ENCODE measurements around the gene CYP2W1.
"Not testable (repeated sequence)": the region's sequence is repeated elsewhere in the genome, so short reads cannot be mapped to it uniquely, and the experiment has no call there.

Gene CYP2W1

DNA sequence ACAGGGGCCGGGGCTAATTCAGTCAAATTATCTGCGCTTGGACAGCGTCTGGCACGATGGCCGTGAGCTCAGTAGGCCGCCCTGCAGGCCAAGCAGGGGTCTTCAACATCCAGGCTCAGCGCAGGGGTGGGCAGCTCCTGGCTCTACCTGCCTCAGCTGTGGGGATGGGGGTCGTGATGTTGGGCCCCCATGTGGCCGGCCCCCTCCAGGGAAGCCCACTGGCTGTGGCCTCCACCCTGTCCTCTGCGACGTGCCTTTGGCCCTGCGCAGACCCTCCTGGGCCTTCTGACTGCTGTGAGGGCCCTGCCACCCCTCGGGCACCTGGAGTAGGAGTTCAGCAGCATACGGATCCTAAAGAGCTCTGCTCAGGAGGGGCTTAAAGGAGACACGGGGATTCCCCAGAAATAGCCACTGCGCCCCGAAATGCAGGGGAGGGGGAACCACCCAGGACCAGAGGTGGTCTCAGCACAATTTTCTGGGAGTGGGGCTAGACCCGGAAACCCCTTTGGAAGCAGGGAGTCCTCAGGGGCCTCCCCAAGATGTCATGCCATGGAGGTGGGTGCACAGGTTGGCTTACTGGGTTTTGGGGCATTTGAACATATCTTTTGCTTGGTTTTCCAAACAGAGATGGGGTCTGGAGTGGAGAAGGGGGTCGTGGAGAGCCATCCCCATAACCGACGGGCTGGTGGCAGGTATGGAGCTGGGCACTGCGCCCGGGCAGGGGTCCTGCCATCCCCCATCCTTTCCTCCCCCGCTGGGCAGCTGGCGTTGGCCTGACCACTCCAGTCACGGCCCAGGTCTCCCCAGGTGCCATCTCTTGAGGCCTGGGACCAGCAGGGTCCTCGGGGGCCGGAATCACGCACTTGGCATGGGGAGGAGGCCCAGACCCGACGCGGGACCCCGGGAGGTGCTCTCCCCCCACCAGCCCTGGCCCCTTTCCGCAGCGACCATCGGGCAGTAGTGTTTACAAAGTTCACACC, 24.5 kb upstream of the CYP2W1 start:
- no peak for DNase-seq
- POLR2A ChIA-PET, result no interaction called here
- CTCF ChIA-PET, result interaction anchor here (0.6 to 7.0 kb wide), 6 partner anchors 15 to 395 kb away, joined by 3 to 45 read pairs (median 4); partner anchors contain the start of gene COX19
- 94% methylated on average over 32 of the region's 36 CpGs for WGBS (ENCODE audit: insufficient coverage)
- H3K36me3 ChIP-seq (ENCODE audit: control insufficient read depth in 4 of 4, insufficient read depth in 4 of 4, low read length in 3 of 4), result no peaks in the 10 kb centered on the region
- H3K27ac ChIP-seq (ENCODE audit: insufficient read depth in 1 of 2, low read depth in 1 of 2, low read length in 2 of 2, poor library complexity in 1 of 2, severe bottlenecking in 2 of 2), result no peak overlapping the region
- H3K9me3 ChIP-seq (ENCODE audit: control extremely low read depth in 1 of 5, control insufficient read depth in 4 of 5, insufficient read depth in 2 of 5, low read depth in 1 of 5, low read length in 4 of 5), result no peaks in the 10 kb centered on the region
- H3K4me3 ChIP-seq (ENCODE audit: control insufficient read depth in 1 of 7, extremely low read depth in 1 of 7, insufficient read depth in 4 of 7, low read depth in 2 of 7, low read length in 6 of 7), result no peak overlapping the region
- peaks cover 0 to 9% (median 0%) of the 10 kb centered on the region in 5 experiments for H3K27me3 ChIP-seq (replicated peaks in 2 of 5; ENCODE audit: control insufficient read depth in 4 of 5, insufficient read depth in 5 of 5, low read length in 4 of 5)
- peaks cover 0 to 16% (median 12%) of the 10 kb centered on the region in 4 experiments for H3K4me1 ChIP-seq (ENCODE audit: control extremely low read depth in 1 of 4, control insufficient read depth in 4 of 4, insufficient read depth in 4 of 4, low read length in 3 of 4)

DNA sequence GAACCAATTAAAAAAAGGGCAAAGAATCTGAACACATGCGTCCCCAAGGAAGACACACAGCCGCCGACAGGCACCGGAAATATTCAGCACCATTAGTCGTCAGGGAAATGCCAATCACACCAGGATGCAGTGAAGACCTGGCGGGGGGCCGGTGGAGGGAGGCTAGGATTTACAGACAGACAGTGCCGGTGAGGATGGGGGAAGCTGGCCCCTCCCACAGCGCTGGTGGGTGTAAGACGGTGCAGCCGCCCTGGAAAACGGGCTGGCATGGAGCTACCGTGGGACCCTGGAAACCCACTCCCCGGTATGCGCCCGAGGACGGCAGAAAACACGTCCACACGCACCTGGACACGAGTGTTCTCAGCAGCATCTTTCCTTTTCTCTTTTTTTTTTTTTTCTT, 23.7 kb upstream of the CYP2W1 start:
- ChIA-PET CTCF (interaction anchor here (1.7 to 7.0 kb wide), 2 partner anchors 33 to 50 kb away, joined by 4 to 45 read pairs; no protein-coding TSS in a partner anchor), POLR2A (no interaction called here)
- H3K36me3 ChIP-seq (ENCODE audit: control insufficient read depth in 4 of 4, insufficient read depth in 4 of 4, low read length in 3 of 4), result no peaks in the 10 kb centered on the region
- no peak overlapping the region for H3K4me3 ChIP-seq (ENCODE audit: control insufficient read depth in 1 of 7, extremely low read depth in 1 of 7, insufficient read depth in 4 of 7, low read depth in 2 of 7, low read length in 6 of 7)
- peaks cover 0 to 8% (median 0%) of the 10 kb centered on the region in 5 experiments for H3K27me3 ChIP-seq (replicated peaks in 2 of 5; ENCODE audit: control insufficient read depth in 4 of 5, insufficient read depth in 5 of 5, low read length in 4 of 5)
- WGBS (ENCODE audit: insufficient coverage), result 85% methylated on average over 19 of the region's 20 CpGs
- no peak overlapping the region for H3K27ac ChIP-seq (ENCODE audit: insufficient read depth in 1 of 2, low read depth in 1 of 2, low read length in 2 of 2, poor library complexity in 1 of 2, severe bottlenecking in 2 of 2)
- peaks cover 0 to 21% (median 16%) of the 10 kb centered on the region in 4 experiments for H3K4me1 ChIP-seq (ENCODE audit: control extremely low read depth in 1 of 4, control insufficient read depth in 4 of 4, insufficient read depth in 4 of 4, low read length in 3 of 4)
- H3K9me3 ChIP-seq (ENCODE audit: control extremely low read depth in 1 of 5, control insufficient read depth in 4 of 5, insufficient read depth in 2 of 5, low read depth in 1 of 5, low read length in 4 of 5), result no peaks in the 10 kb centered on the region
- DNase-seq, result no peak

DNA sequence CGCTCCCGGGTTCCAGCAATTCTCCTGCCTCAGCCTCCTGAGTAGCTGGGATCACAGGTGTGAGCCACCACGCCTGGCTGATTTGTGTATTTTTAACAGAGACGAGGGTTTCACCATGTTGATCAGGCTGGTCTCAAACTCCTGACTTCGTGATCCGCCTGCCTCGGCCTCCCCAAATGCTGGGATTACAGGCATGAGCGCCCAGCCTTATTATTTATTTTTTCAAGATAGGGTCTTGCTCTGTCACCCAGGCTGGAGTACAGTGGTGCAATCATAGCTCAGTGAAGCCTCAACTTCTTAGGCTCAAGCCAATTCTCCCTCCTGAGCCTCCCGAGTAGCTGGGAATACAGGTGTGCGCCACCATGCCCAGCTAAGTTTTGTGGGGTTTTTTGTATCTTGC, 23.2 kb upstream of the CYP2W1 start:
- POLR2A ChIA-PET; H3K27ac ChIP-seq (ENCODE audit: insufficient read depth in 1 of 2, low read depth in 1 of 2, low read length in 2 of 2, poor library complexity in 1 of 2, severe bottlenecking in 2 of 2); H3K27me3 ChIP-seq (replicated peaks in 2 of 5; ENCODE audit: control insufficient read depth in 4 of 5, insufficient read depth in 5 of 5, low read length in 4 of 5); DNase-seq; H3K4me3 ChIP-seq (ENCODE audit: control insufficient read depth in 1 of 7, extremely low read depth in 1 of 7, insufficient read depth in 4 of 7, low read depth in 2 of 7, low read length in 6 of 7); H3K36me3 ChIP-seq (ENCODE audit: control insufficient read depth in 4 of 4, insufficient read depth in 4 of 4, low read length in 3 of 4); H3K9me3 ChIP-seq (ENCODE audit: control extremely low read depth in 1 of 5, control insufficient read depth in 4 of 5, insufficient read depth in 2 of 5, low read depth in 1 of 5, low read length in 4 of 5): not testable (repeated sequence)
- CTCF ChIA-PET, result interaction anchor here (7.0 kb wide), 1 partner anchor 51 kb away, joined by 45 read pairs; no protein-coding TSS in a partner anchor
- H3K4me1 ChIP-seq (ENCODE audit: control extremely low read depth in 1 of 4, control insufficient read depth in 4 of 4, insufficient read depth in 4 of 4, low read length in 3 of 4), result peaks cover under 1 to 26% (median 20%) of the 10 kb centered on the region in 4 experiments
- 98% methylated on average over 10 of the region's 10 CpGs for WGBS (ENCODE audit: insufficient coverage)

DNA sequence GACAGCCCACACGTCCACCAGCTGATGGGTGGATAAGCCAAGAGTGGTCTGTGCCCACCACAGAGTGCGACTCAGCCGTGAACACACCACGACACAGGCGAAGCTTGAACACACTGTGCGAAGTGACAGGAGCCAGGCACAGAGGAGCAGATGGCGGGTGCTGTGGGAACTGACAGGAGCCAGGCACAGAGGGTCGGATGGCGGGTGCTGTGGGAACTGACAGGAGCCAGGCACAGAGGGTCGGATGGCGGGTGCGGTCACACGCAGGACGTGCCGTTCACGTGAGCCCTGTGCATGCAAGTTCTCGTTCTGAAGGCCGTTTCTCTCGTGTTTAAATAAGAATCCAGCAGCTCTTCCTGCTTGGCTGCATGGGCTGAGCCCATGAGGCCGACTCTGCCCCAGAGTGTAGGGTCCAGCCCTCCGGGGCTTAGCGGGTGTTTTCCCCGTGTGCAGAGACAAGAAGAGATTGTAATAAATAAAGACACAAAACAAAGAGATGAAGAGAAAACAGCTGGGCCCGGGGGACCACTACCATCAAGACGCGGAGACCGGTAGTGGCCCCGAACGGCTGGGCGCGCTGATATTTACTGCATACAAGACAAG, 22.6 kb upstream of the CYP2W1 start:
- Histone ChIP-seq H3K36me3 (ENCODE audit: control insufficient read depth in 4 of 4, insufficient read depth in 4 of 4, low read length in 3 of 4) (no peaks in the 10 kb centered on the region), H3K9me3 (ENCODE audit: control extremely low read depth in 1 of 5, control insufficient read depth in 4 of 5, insufficient read depth in 2 of 5, low read depth in 1 of 5, low read length in 4 of 5) (no peaks in the 10 kb centered on the region), H3K4me3 (ENCODE audit: control insufficient read depth in 1 of 7, extremely low read depth in 1 of 7, insufficient read depth in 4 of 7, low read depth in 2 of 7, low read length in 6 of 7) (no peak overlapping the region), H3K27ac (ENCODE audit: insufficient read depth in 1 of 2, low read depth in 1 of 2, low read length in 2 of 2, poor library complexity in 1 of 2, severe bottlenecking in 2 of 2) (no peak overlapping the region), H3K4me1 (ENCODE audit: control extremely low read depth in 1 of 4, control insufficient read depth in 4 of 4, insufficient read depth in 4 of 4, low read length in 3 of 4) (peaks cover 6 to 32% (median 23%) of the 10 kb centered on the region in 4 experiments), H3K27me3 (replicated peaks in 2 of 5; ENCODE audit: control insufficient read depth in 4 of 5, insufficient read depth in 5 of 5, low read length in 4 of 5) (peaks cover 0 to 1% (median 0%) of the 10 kb centered on the region in 5 experiments)
- ChIA-PET CTCF (interaction anchor here (7.0 kb wide), 1 partner anchor 51 kb away, joined by 45 read pairs; no protein-coding TSS in a partner anchor), POLR2A (no interaction called here)
- no peak for DNase-seq
- 92% methylated on average over 25 of the region's 31 CpGs for WGBS (ENCODE audit: insufficient coverage)

DNA sequence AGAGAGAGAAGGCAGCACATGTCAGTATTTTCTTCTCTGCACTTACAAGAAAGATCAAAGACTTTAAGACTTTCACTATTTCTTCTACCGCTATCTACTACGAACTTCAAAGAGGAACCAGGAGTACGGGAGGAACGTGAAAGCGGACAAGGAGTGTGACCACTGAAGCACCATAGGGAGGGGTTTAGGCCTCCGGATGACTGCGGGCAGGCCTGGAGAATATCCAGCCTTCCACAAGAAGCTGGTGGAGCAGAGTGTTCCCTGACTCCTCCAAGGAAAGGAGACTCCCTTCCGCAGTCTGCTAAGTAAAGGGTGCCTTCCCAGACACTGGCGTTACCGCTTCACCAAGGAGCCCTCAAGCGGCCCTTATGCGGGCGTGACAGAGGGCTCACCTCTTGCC, 22.0 kb upstream of the CYP2W1 start:
- 82% methylated on average over 13 of the region's 13 CpGs for WGBS (ENCODE audit: insufficient coverage)
- H3K27me3 ChIP-seq (replicated peaks in 2 of 5; ENCODE audit: control insufficient read depth in 4 of 5, insufficient read depth in 5 of 5, low read length in 4 of 5); H3K4me3 ChIP-seq (ENCODE audit: control insufficient read depth in 1 of 7, extremely low read depth in 1 of 7, insufficient read depth in 4 of 7, low read depth in 2 of 7, low read length in 6 of 7); H3K27ac ChIP-seq (ENCODE audit: insufficient read depth in 1 of 2, low read depth in 1 of 2, low read length in 2 of 2, poor library complexity in 1 of 2, severe bottlenecking in 2 of 2); H3K9me3 ChIP-seq (ENCODE audit: control extremely low read depth in 1 of 5, control insufficient read depth in 4 of 5, insufficient read depth in 2 of 5, low read depth in 1 of 5, low read length in 4 of 5); POLR2A ChIA-PET; DNase-seq; H3K36me3 ChIP-seq (ENCODE audit: control insufficient read depth in 4 of 4, insufficient read depth in 4 of 4, low read length in 3 of 4): not testable (repeated sequence)
- H3K4me1 ChIP-seq (ENCODE audit: control extremely low read depth in 1 of 4, control insufficient read depth in 4 of 4, insufficient read depth in 4 of 4, low read length in 3 of 4), result peaks cover 6 to 38% (median 29%) of the 10 kb centered on the region in 4 experiments
- CTCF ChIA-PET, result interaction anchor here (0.6 to 7.0 kb wide), 2 partner anchors 9 to 52 kb away, joined by 3 to 45 read pairs; no protein-coding TSS in a partner anchor

DNA sequence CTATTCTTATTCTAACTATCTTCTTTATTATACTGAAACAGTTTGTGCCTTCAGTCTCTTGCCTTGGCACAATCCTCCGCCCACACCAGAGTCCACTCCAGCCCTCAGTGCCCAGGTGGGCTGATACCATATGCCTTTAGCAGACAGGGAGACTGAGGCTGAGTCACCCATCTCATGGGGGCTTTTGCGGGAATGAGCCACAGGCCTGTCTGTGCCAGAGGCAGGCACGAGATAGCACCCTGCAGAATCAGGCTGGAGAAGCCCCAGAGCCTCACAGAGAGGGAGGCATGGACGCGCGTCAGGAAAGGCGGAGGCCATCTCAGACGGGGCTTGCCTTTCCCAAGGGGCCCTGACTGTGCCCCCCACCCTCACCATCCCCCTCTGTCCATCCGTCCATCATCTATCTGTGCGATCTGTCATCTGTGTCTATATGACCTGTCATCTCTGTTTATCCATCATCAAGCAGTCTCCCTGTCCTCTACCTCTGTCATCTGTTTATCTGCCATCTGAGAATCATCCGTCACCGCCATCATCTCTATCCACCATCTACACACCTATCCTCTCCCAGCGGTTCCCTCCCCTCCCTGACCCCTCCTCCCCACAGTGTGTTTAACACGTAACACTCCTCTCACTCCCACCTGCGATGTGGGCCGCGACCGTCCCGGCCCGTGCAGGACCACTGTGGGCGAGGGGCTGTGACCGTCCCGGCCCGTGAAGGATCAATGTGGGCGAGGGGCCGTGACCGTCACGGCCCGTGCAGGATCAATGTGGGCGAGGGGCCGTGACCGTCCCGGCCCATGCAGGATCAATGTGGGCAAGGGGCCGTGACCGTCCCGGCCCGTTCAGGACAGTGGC, 21.2 kb upstream of the CYP2W1 start:
- DNase-seq, result no peak
- H3K27ac ChIP-seq (ENCODE audit: insufficient read depth in 1 of 2, low read depth in 1 of 2, low read length in 2 of 2, poor library complexity in 1 of 2, severe bottlenecking in 2 of 2), result no peak overlapping the region
- no peaks in the 10 kb centered on the region for H3K9me3 ChIP-seq (ENCODE audit: control extremely low read depth in 1 of 5, control insufficient read depth in 4 of 5, insufficient read depth in 2 of 5, low read depth in 1 of 5, low read length in 4 of 5)
- POLR2A ChIA-PET, result no interaction called here
- H3K27me3 ChIP-seq (replicated peaks in 2 of 5; ENCODE audit: control insufficient read depth in 4 of 5, insufficient read depth in 5 of 5, low read length in 4 of 5), result no peaks in the 10 kb centered on the region
- H3K4me3 ChIP-seq (ENCODE audit: control insufficient read depth in 1 of 7, extremely low read depth in 1 of 7, insufficient read depth in 4 of 7, low read depth in 2 of 7, low read length in 6 of 7), result no peak overlapping the region
- peaks cover 0 to 7% (median 1%) of the 10 kb centered on the region in 4 experiments for H3K36me3 ChIP-seq (ENCODE audit: control insufficient read depth in 4 of 4, insufficient read depth in 4 of 4, low read length in 3 of 4)
- peaks cover 6 to 44% (median 35%) of the 10 kb centered on the region in 4 experiments for H3K4me1 ChIP-seq (ENCODE audit: control extremely low read depth in 1 of 4, control insufficient read depth in 4 of 4, insufficient read depth in 4 of 4, low read length in 3 of 4)
- WGBS (ENCODE audit: insufficient coverage), result 94% methylated on average over 32 of the region's 37 CpGs
- CTCF ChIA-PET, result interaction anchor here (0.6 to 7.0 kb wide), 4 partner anchors 9 to 53 kb away, joined by 3 to 45 read pairs (median 3); no protein-coding TSS in a partner anchor
